Measurements from ENCODE around the gene BCAS3.

BCAS3 gene

GRCh38 chr17:61250335-61250890 is 572.8 kb downstream of the BCAS3 start:
- H3K27ac ChIP-seq, result no peak overlapping the region
- TF ChIP-seq ZFX (IDR thresholded peaks at IDR 0.05) (no peak), CTCF (conservative IDR thresholded peaks at IDR 0.05) (no peak)

- no peak overlapping the region for H3K27ac ChIP-seq
- no peak for TF ChIP-seq CTCF (conservative IDR thresholded peaks at IDR 0.05)
- TF ChIP-seq ZFX (IDR thresholded peaks at IDR 0.05), result no peak
Measured at GRCh38 chr17:61251939-61252865, 574.6 kb downstream of the BCAS3 start.

- no peak overlapping the region for H3K27ac ChIP-seq
- TF ChIP-seq ZFX (IDR thresholded peaks at IDR 0.05) (no peak), CTCF (conservative IDR thresholded peaks at IDR 0.05) (no peak)
Measured at GRCh38 chr17:61253362-61253761, 575.7 kb downstream of the BCAS3 start.

- H3K27ac ChIP-seq, result no peak overlapping the region
- no peak for TF ChIP-seq CTCF (conservative IDR thresholded peaks at IDR 0.05)
Measured at GRCh38 chr17:61253937-61254574, 576.4 kb downstream of the BCAS3 start.

- TF ChIP-seq ZFX (IDR thresholded peaks at IDR 0.05), result no peak
- no peak for TF ChIP-seq CTCF (conservative IDR thresholded peaks at IDR 0.05)
- H3K27ac ChIP-seq, result no peak overlapping the region
Measured at GRCh38 chr17:61254904-61255303, 577.3 kb downstream of the BCAS3 start.

- TF ChIP-seq ZFX (IDR thresholded peaks at IDR 0.05) (no peak), CTCF (conservative IDR thresholded peaks at IDR 0.05) (no peak)
Measured at GRCh38 chr17:61255647-61256046, 578.0 kb downstream of the BCAS3 start.

GRCh38 chr17:61259360-61259759 is 581.7 kb downstream of the BCAS3 start:
- H3K27ac ChIP-seq, result no peak overlapping the region
- no peak for TF ChIP-seq CTCF (conservative IDR thresholded peaks at IDR 0.05)

More at GRCh38 chr17:61255647-61256046, 578.0 kb downstream of the BCAS3 start:
- no peak overlapping the region for H3K27ac ChIP-seq

Measured in C4-2B (cell line).